Measurements from ENCODE around the gene CALCOCO1. TPM values are rescaled to one million over a fixed set of nuclear protein-coding genes. Genes with fewer than 3 reads are reported as not detected.
"Not testable (repeated sequence)": the region's sequence is repeated elsewhere in the genome, so short reads cannot be mapped to it uniquely, and the experiment has no call there.

Gene CALCOCO1
- total RNA-seq, 1 experiment from 2014 or later: 27.4 TPM

- DNase-seq (ENCODE audit: low read depth): no peak
These were observed 28.1 kb downstream of the CALCOCO1 start for GRCh38 chr12:53698948-53699677.

- DNase-seq (ENCODE audit: low read depth): no peak
These were observed 30.5 kb downstream of the CALCOCO1 start for GRCh38 chr12:53696655-53697331.

DNA sequence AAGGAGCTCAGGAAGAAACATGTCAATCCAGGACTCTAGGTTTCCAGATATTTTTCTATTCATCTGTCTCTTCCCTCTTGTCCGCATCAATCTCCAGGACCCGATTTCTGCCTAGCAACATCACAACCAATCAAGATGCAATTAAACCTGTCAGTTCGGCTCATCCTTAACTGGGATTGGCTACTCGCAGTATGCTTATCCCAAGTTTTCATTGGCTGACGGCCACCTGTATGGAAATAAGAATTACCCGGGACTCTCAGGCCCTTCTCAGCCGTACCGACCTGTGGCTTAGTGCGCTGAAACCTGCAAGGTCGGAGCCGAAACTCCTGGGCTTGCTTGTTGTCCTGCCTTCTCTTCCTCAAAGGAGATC is 31.0 kb downstream of the CALCOCO1 start:
- peak; percentile 84 for DNase-seq (ENCODE audit: low read depth)

DNA sequence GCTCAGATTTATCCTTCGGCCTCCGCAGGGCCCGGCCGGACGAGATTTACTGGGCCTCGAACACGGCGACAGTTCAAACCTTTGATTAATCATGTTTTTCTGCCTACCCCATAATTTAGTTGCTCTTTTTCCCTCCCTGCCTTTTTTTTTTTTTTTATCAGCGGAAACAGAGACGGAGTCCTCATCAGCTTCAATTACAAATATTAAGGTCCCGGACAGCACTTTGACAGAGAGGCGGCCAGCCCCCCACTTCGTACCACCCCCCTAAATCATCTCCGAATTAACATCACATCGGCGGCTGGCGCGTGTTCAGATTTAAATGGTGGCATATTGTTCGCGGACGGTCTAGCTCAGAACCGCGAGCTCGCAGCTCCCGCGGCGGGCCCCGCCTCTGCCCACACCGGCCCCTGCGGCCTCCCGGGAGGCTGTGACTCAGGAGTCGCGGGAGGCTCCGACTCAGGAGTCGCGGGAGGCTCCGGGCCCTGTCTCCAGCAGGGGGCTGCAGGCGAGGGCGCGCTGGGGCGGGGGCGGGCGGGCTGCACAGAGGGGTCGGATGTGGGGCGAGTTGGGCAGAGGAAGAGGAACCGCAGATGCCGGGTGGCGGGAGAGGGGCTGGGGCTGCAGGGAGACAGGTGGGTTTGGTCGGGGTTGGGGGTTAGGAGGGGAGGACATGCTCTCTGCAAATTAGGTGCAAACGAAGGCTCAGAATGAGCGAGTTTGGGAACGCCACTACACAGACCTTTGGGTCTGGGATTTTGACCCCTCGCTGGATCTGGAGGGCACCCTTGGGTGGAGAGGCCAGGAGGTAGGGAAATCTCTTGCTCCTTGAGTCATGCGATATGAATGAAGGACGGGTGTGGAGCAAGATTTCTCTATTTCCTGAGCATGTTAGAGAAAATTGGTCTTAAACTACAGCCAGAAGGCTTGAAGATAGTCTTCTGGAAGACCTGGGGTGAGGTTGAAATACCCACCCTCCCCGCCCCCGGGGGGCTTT is 31.8 kb downstream of the CALCOCO1 start:
- DNase-seq (ENCODE audit: low read depth): peak; percentile 59

GRCh38 chr12:53694756-53695151 is 32.5 kb downstream of the CALCOCO1 start:
- no peak for DNase-seq (ENCODE audit: low read depth)

- DNase-seq (ENCODE audit: low read depth): no peak
These were observed 39.1 kb downstream of the CALCOCO1 start for GRCh38 chr12:53688134-53688533.

- DNase-seq (ENCODE audit: low read depth): no peak
These were observed 40.8 kb downstream of the CALCOCO1 start for GRCh38 chr12:53686436-53686835.

GRCh38 chr12:53684654-53685220 is 42.5 kb downstream of the CALCOCO1 start:
- no peak for DNase-seq (ENCODE audit: low read depth)

GRCh38 chr12:53683983-53684382 is 43.3 kb downstream of the CALCOCO1 start:
- no peak for DNase-seq (ENCODE audit: low read depth)

DNA sequence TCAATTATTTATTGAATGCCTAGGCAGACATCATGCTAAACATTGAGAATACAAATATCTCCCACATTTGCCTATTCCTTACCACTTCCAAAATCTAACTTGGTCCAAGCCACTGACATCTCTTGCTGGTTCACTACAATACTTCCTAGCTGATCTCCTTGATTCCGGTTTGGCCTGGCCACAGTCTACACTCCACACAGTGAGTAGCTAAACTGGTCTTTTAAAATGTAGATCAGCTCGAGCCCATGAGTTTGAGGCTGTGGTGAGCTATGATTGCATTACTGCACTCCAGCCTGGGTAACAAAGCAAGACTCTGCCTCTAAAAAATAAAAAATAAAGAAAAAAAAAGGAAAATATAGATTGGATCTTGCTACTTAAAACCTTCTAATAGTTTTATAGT is 43.8 kb downstream of the CALCOCO1 start:
- no peak for DNase-seq (ENCODE audit: low read depth)

DNA sequence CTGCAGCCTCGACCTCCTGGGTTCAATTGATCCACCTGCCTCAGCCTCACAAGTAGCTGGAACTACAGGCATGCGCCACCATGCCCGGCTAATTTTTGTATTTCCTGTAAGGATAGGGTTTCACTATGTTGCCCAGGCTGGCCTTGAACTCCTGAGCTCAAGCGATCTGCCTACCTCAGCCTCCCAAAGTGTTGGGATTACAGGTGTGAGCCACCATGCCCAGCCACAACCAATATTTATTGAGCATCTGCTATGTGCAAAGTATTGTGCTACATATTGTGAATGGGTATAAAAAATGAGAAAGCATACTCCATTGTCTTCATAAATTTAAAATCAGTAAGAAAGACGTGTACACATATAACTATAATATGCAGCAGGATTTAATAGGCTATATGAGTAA is 47.2 kb downstream of the CALCOCO1 start:
- not testable (repeated sequence) for DNase-seq (ENCODE audit: low read depth)

GRCh38 chr12:53677800-53678148 is 49.5 kb downstream of the CALCOCO1 start:
- no peak for DNase-seq (ENCODE audit: low read depth)

- no peak for DNase-seq (ENCODE audit: low read depth)
These were observed 50.0 kb downstream of the CALCOCO1 start for GRCh38 chr12:53677016-53677799.

- DNase-seq (ENCODE audit: low read depth): peak; percentile 39
These were observed 50.6 kb downstream of the CALCOCO1 start for GRCh38 chr12:53676656-53677015.

DNA sequence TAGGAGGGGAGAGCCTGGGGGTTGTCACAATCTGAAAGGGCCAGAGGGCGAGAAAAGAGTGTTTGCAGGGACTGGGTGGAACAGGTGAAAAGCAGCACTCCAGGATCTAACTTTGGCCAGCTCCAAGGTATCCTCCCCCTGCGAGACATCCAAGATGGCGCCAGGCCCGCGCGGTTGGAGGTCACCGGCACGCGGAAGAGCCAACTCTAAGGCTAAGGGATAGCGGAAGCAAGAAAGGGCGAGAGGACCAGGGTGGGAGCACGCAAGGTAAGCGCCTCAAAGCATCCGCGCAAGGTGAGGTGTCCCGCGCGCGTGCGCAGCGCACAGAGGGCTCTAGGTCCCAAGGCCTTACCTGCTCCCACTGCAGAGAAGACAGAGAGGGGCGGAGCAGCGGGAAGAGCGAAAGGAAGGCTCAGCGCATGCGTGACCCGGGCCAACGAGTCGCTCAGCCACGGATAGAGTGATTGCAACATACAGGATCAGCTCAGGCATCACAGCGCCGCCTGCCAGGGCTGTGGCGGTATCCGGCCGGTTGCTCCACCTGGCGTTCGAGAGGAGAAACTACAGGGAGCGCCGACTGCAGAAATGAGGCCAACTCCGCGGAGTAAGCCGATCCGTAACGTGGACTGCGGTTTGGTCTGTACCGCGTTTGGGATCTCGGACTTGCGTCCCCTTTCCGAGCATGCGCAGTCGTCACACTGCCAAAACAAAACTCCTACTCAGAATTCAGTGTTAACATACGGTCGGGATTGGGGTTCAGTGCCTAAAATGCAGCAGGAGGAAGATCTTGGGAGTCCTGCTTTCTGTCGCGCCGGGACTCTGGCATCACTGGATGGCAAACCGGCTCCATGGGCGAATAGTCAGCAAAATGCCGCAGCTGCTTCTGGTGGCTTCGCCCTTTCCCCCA is 51.3 kb downstream of the CALCOCO1 start, which contains the start of gene ATP5MC2:
Gene ATP5MC2 (minus strand): TSS at position 383 of the 907 bp plus-strand sequence. CDS start 3,469 bp downstream, outside the sequence.
- DNase-seq (ENCODE audit: low read depth): peak; percentile 96

- no peak for DNase-seq (ENCODE audit: low read depth)
These were observed 52.1 kb downstream of the CALCOCO1 start for GRCh38 chr12:53674977-53675700.

DNA sequence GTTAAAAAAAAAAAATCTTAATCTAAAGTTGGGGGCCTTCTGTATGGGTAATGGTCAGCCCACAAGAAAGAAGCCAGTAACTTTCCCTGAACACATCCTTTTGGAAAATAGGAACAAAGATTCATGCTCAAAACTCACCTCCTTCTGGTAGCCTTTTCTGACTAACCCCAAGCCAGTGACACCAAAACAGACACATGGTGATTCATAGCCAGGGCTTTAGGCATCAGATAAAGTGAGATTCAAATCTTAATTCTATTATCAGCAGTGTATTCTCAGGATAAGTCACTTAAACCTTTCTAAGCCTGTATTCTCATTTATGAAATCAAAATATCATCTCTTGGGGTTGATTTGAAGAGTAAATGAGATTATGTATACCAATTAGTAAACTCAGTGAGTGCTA is 56.3 kb downstream of the CALCOCO1 start:
- DNase-seq (ENCODE audit: low read depth): no peak

DNA sequence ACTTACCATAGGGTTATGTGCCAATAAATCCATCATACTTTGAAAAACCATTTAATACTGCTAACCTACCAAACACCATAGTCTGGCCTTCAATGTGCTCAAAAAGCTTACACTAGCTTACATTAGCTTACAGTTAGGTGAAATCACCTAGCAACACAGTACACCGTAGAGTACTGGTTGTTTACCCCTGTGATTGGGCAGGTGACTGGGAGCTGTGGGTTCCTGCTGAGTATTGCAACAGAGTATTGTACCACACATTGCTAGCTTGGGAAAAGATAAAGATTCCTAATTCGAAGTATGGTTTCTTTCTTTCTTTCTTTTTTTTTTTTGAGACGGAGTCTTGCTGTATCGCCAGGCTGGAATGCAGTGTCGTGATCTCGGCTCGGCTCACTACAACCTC is 56.9 kb downstream of the CALCOCO1 start:
- no peak for DNase-seq (ENCODE audit: low read depth)

GRCh38 chr12:53667080-53667479 is 60.2 kb downstream of the CALCOCO1 start:
- no peak for DNase-seq (ENCODE audit: low read depth)

All from RPMI7951 (cell line).